ENCODE measurements around the gene DALRD3. TPM values are rescaled to one million over a fixed set of nuclear protein-coding genes. Genes with fewer than 3 reads are reported as not detected.

Gene DALRD3
- total RNA-seq, 1 donor from 2014 or later, result 36.7 TPM

DNA sequence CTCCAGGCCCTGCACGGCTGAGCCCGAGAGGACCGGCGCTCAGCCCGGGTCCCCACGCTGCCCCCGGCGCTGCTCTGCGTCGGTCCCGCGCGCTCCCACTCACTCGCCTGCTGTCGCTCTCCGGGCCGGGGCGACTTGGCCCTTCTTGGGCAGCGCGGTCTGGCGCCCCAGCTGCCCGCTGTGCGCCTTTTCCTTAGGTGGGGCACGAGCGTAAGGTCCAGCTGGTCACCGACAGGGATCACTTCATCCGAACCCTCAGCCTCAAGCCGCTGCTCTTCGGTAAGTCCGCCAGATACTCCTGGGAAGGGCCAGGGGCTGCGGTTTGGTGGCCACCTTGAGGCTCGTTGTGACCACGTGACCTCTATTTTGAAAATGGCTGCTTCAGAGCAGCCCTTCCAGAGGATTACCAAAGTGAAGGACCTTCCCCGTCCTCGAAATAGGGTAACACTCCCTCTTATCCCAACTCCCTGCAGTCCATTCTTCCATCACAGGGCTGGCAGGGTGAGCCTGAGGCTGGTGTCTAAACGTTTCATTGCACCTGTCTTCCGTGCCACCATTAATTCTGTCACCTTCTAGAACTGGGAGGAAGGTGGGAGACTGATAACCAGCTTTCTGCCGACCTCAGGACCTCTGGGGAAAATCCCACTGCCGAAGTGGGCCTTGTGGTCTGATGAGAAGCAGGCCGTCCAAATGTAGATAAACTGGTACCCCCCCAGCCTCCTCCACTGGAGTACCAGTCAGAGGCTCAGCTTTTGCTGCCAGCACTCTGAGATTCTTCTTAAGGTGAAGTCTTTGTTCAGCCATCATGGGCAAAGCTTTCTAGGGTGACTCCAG, 27.5 kb downstream of the DALRD3 start:
- H3K4me3 Mint-ChIP-seq, result peak overlapping the region; percentile 90
- H3K9me3 Mint-ChIP-seq, result no peaks in the 10 kb centered on the region
- intact Hi-C loops (cut with micrococcal nuclease), result loop anchor here (1.0 kb wide), 2 partner anchors 16 to 30 kb away; partner anchors contain the start of gene WDR6
- ChIA-PET POLR2A (interaction anchor here (0.6 to 5.1 kb wide), 12 partner anchors 9 to 459 kb away, joined by 3 to 58 read pairs (median 4); partner anchors contain the start of genes DALRD3, IMPDH2, NDUFAF3 and QRICH1), CTCF (interaction anchor here (0.9 to 1.9 kb wide), 4 partner anchors 16 to 38 kb away, joined by 3 to 11 read pairs (median 6); partner anchors contain the start of genes IMPDH2, NDUFAF3 and WDR6)
- peak overlapping the region; percentile 81 for H3K27ac Mint-ChIP-seq
- peaks cover 28% of the 10 kb centered on the region for H3K4me1 Mint-ChIP-seq
- H3K36me3 Mint-ChIP-seq (ENCODE audit: low read depth), result peaks cover 14% of the 10 kb centered on the region
- ATAC-seq (ENCODE audit: low read depth) (peak; percentile 12), DNase-seq (no peak)
- no peaks in the 10 kb centered on the region for H3K27me3 Mint-ChIP-seq
- TF ChIP-seq, protein P1, sequence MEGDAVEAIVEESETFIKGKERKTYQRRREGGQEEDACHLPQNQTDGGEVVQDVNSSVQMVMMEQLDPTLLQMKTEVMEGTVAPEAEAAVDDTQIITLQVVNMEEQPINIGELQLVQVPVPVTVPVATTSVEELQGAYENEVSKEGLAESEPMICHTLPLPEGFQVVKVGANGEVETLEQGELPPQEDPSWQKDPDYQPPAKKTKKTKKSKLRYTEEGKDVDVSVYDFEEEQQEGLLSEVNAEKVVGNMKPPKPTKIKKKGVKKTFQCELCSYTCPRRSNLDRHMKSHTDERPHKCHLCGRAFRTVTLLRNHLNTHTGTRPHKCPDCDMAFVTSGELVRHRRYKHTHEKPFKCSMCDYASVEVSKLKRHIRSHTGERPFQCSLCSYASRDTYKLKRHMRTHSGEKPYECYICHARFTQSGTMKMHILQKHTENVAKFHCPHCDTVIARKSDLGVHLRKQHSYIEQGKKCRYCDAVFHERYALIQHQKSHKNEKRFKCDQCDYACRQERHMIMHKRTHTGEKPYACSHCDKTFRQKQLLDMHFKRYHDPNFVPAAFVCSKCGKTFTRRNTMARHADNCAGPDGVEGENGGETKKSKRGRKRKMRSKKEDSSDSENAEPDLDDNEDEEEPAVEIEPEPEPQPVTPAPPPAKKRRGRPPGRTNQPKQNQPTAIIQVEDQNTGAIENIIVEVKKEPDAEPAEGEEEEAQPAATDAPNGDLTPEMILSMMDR (IDR thresholded peaks at IDR 0.05), result no peak

DNA sequence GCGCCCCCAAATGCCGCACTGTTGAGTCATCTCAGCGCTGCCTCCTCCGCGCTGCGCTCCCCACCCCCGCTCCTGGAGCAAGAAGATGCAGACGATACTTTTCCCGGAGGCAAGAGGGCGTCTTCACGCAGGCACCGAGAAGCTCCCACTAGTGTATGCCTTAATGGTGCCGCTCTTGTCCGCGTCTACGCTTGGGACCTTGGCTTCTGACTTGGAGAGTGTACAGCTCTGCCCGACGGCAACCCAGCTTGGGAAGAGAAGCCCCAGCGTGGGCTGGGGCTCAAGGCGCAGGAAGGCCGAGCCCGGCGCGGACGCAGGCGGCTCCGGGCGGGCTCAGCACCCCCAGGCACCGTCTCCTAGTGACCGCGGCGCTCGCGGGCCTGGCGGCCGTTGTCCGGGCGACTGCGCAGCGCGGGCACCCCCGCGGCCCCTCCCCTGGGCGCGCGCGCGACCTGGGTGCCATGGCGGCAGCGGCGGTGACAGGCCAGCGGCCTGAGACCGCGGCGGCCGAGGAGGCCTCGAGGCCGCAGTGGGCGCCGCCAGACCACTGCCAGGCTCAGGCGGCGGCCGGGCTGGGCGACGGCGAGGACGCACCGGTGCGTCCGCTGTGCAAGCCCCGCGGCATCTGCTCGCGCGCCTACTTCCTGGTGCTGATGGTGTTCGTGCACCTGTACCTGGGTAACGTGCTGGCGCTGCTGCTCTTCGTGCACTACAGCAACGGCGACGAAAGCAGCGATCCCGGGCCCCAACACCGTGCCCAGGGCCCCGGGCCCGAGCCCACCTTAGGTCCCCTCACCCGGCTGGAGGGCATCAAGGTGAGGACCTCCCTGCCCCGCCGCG, 28.4 kb downstream of the DALRD3 start, which contains the start of gene P4HTM:
TSS of gene P4HTM (plus strand) at position 446 of the 840 bp plus-strand sequence. CDS start at position 462, 16 bp downstream.
- CTCF ChIA-PET, result interaction anchor here (1.5 to 5.0 kb wide), 8 partner anchors 15 to 459 kb away, joined by 5 to 57 read pairs (median 14); partner anchors contain the start of genes DALRD3, IMPDH2, NDUFAF3 and QRICH1
- TF ChIP-seq, protein P1 (IDR thresholded peaks at IDR 0.05), result no peak
- peak; percentile 64 for ATAC-seq (ENCODE audit: low read depth)
- peaks cover 28% of the 10 kb centered on the region for H3K4me1 Mint-ChIP-seq
- H3K9me3 Mint-ChIP-seq, result no peaks in the 10 kb centered on the region
- no peaks in the 10 kb centered on the region for H3K27me3 Mint-ChIP-seq
- POLR2A ChIA-PET, result interaction anchor here (0.6 to 5.1 kb wide), 12 partner anchors 9 to 716 kb away, joined by 3 to 58 read pairs (median 6); partner anchors contain the start of genes ARIH2, DALRD3, IMPDH2 and NDUFAF3
- H3K36me3 Mint-ChIP-seq (ENCODE audit: low read depth), result peaks cover 18% of the 10 kb centered on the region
- H3K27ac Mint-ChIP-seq, result peak within 1 kb of the TSS; percentile 83
- H3K4me3 Mint-ChIP-seq, result peak within 1 kb of the TSS; percentile 92
- peak; percentile 58 for DNase-seq
- intact Hi-C loops (cut with micrococcal nuclease), result loop anchor here (1.0 kb wide), 3 partner anchors 17 to 31 kb away; partner anchors contain the start of gene WDR6

DNA sequence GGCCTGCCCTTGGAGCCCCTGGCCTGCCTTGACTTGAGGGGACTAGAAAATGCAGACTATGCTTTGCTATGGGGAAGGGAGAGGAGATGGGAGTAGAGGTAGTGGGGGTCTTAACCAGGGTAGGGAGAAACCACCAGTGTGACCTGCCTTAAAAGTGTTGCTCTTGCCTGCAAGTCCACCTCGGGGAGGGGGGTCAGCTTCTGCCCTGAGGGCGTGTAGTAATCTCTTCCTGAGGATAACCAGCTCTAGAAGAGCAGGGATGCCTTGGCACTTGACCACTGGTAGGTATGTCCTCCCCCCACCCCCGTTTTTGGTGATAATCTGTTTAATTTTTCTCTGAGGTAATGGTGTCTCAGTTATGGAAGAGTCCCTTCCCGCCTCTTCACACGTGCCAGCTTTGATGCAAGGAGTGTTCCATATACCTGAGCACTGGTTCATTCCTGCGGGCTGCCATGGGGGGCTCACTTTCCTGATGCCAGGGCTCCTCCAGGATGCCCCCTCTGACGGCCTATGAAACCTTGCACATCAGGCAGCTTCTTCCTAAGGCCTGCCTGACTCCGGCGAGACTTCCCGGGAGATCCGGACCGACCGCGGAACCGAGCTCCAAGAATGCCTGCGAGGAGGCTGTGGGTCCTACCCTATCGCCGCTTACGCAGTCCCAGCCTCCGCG, 29.1 kb downstream of the DALRD3 start:
- ATAC-seq (ENCODE audit: low read depth), result no peak
- H3K9me3 Mint-ChIP-seq, result no peaks in the 10 kb centered on the region
- peak overlapping the region; percentile 92 for H3K4me3 Mint-ChIP-seq
- intact Hi-C loops (cut with micrococcal nuclease), result loop anchor here (1.0 kb wide), 1 partner anchor 25 kb away; no protein-coding TSS in a partner anchor
- H3K27me3 Mint-ChIP-seq, result no peaks in the 10 kb centered on the region
- peaks cover 28% of the 10 kb centered on the region for H3K4me1 Mint-ChIP-seq
- H3K36me3 Mint-ChIP-seq (ENCODE audit: low read depth), result peaks cover 20% of the 10 kb centered on the region
- TF ChIP-seq, protein P1 (IDR thresholded peaks at IDR 0.05), result no peak
- POLR2A ChIA-PET, result interaction anchor here (0.7 to 5.1 kb wide), 10 partner anchors 17 to 715 kb away, joined by 3 to 58 read pairs (median 6); partner anchors contain the start of genes ARIH2, DALRD3, IMPDH2 and NDUFAF3
- no peak for DNase-seq
- CTCF ChIA-PET, result interaction anchor here (1.5 to 5.0 kb wide), 8 partner anchors 16 to 459 kb away, joined by 5 to 57 read pairs (median 14); partner anchors contain the start of genes DALRD3, IMPDH2, NDUFAF3 and QRICH1
- peak overlapping the region; percentile 83 for H3K27ac Mint-ChIP-seq

DNA sequence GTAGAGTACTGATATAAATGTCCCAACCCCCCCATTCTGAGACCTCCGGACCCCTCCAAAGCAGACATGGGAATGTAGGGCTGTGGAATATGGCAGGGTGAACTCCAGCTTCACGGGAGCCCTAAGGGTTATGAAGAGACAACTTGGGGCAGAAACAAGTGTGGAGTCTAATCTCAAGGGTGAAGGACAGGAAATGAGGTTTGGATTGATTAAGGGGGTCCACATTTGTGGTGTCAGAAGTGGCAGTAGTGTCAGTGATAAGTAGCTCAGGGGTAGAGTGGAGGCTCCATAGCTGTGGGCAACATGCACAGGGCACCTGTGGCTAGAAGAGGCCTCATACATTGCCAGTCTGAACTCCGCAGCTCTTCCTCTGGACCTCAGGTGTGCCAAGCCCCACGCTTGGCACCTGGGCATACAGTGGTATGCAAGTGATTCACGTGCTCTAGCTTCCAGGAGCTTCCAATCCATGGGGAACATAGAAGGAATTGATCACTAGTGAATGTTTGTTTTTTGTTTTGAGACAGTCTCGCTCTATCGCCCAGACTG, 32.5 kb downstream of the DALRD3 start:
- intact Hi-C loops (cut with micrococcal nuclease), result no loop called here
- H3K36me3 Mint-ChIP-seq (ENCODE audit: low read depth), result peaks cover 51% of the 10 kb centered on the region
- TF ChIP-seq, protein P1 (IDR thresholded peaks at IDR 0.05), result no peak
- peaks cover 18% of the 10 kb centered on the region for H3K4me1 Mint-ChIP-seq
- no peak for ATAC-seq (ENCODE audit: low read depth)
- H3K27ac Mint-ChIP-seq, result no peak overlapping the region
- H3K4me3 Mint-ChIP-seq, result no peak overlapping the region
- no peaks in the 10 kb centered on the region for H3K9me3 Mint-ChIP-seq
- no peak for DNase-seq
- POLR2A ChIA-PET, result interaction anchor here (1.4 kb wide), 1 partner anchor 36 kb away, joined by 4 read pairs; the partner anchor contains the start of gene NDUFAF3
- no peaks in the 10 kb centered on the region for H3K27me3 Mint-ChIP-seq
- CTCF ChIA-PET, result interaction anchor here (1.2 to 5.0 kb wide), 4 partner anchors 21 to 171 kb away, joined by 3 to 57 read pairs (median 47); partner anchors contain the start of genes DALRD3, QRICH1 and WDR6

Measured in activated B cell treated with CpG ODN at 0.5 μM for 24 hours (primary cell).